GM10266 (cell line): ENCODE measurements around the gene RNF8.
A peak's percentile ranks its signal among the peaks of the same experiment; 100 is the strongest.

Experiments
- DNase-seq: peaks from one replicate; pipeline ENCODE4 v3.0.0; 2012; ENCODE audit errors: extremely low spot score
- TF ChIP-seq, protein P1 (sequence below): IDR thresholded peaks from 2 replicates; pipeline ENCODE4 v1.5.1; 2012; ENCODE audit warnings: mild to moderate bottlenecking, low read depth; ENCODE audit not compliant: control insufficient read depth, insufficient read depth; ENCODE audit errors: missing control alignments

RNF8 gene

DNA sequence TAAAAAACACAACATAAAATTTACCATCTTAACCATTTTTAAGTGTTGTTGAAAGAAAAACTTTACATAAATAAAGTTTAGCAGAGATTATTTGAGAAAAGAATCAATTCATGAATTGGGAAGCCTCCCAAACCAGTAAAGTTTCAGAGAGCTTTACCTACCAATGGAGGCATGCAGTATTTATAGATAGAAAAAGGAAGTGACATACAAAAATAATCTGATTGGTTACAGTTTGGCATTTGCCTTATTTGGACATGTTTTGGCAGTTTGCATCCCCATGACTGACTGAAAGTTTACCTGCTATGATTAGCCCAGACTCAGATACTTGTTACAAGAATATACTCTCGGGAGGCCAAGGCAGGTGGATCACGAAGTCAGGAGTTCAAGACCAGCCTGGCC lies 75.6 kb downstream of the RNF8 start:
- DNase-seq = no peak
- TF ChIP-seq, protein P1, sequence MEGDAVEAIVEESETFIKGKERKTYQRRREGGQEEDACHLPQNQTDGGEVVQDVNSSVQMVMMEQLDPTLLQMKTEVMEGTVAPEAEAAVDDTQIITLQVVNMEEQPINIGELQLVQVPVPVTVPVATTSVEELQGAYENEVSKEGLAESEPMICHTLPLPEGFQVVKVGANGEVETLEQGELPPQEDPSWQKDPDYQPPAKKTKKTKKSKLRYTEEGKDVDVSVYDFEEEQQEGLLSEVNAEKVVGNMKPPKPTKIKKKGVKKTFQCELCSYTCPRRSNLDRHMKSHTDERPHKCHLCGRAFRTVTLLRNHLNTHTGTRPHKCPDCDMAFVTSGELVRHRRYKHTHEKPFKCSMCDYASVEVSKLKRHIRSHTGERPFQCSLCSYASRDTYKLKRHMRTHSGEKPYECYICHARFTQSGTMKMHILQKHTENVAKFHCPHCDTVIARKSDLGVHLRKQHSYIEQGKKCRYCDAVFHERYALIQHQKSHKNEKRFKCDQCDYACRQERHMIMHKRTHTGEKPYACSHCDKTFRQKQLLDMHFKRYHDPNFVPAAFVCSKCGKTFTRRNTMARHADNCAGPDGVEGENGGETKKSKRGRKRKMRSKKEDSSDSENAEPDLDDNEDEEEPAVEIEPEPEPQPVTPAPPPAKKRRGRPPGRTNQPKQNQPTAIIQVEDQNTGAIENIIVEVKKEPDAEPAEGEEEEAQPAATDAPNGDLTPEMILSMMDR = no peak

DNA sequence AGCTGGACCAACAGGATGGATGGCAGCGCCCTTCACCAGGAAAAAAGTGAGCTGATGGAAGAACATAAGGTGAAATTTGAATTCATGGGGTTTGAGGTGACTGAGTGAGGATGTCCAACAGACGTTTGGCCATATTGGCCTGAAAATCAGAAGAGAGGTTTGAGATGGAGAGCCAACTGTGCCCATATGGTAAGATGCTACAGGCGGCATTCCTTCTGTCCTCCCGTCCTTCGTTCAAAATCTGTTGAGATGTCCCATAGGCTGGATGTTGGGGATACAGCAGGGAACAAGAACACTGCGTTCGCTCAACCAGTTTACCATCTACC lies 78.8 kb downstream of the RNF8 start:
- DNase-seq = peak; percentile 16
- TF ChIP-seq, protein P1 = no peak

DNA sequence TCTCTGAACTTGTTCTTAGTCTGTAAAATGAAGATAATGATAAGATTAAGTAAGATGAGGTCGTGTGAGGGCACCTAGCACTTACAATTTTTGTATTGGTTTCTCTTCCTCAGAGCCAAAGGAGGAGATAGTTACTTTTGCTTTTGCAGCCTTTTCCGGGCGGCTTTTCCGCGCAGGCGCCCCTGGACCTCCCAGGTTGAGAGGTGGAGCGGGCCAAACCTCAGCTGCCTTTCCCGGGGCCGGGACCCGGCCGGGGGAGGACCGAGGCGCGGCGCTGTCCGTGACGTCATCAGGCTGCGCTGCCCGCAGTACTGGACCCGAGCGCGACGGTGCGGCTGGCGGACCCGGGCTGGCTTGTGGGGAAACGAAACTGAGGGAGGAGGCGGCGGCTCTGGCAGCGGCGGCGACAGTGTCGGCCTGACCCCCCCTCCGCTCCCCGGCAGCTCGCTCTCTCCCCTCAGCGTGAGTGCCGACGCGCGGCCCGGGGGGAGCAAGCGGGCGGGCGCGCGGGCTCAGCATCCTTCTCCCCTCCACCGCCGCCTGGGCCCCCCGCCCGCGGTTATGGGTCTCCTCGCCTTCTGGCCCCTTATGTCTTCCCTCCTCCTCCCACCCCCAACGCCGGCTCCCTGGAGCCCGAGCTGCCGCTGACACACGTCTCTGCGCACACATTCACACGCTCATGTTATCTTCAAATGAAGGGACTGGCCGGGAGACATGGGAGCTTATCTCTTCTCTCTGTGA lies 79.3 kb downstream of the RNF8 start, which contains the start of gene CMTR1:
TSS of gene CMTR1 (plus strand) at position 306 of the 741 bp plus-strand sequence. CDS start 2,409 bp downstream, outside the sequence.
- TF ChIP-seq, protein P1 = no peak
- DNase-seq = peak; percentile 97

DNA sequence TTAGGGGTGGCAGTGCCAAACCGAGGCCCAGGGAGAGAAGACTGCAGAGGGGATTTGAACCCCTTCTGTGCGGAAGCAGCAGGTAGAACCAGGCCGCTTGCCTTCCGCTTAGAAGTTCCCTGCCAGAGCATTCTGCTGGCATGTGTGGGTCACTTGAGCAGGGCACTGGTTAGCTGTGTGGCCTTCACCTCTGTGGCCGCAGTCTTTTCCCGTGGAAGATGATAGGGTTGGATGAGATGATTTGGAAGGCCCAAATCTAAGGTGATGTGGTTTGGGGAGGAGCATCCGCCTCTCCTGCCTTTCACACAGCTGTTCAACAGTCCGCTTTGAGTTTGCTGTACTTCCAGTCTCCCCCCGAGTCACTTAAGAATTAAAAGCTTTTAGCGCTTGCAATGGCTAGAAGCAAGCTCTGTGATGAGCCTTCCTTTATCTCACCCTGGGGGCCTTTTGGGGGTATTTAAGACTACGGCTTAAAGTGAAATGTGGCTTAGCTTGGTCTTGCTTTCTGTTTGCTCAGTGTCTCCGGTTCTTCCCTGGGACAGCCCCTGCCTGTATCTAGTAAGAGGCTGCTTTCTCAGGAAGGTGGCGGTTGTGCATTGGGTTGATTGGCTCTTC lies 80.0 kb downstream of the RNF8 start:
- peak; percentile 76 for DNase-seq
- TF ChIP-seq, protein P1 = no peak

DNA sequence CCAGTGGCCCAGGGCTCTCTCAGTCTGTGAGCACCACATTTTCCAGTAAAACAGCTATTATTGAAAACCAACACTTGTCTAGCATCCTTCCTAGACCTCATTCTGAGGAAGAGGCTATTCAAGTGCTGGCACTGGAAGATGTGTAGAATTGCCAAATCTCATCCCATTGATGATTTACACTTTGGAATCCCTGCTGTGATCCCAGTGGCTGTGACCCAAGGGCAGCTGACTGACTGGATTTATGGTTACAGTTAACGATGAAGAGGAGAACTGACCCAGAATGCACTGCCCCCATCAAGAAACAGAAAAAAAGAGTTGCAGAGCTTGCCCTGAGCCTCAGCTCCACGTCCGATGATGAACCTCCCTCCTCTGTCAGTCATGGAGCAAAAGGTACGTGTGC lies 81.6 kb downstream of the RNF8 start:
- no peak for DNase-seq
- TF ChIP-seq, protein P1 = no peak

DNA sequence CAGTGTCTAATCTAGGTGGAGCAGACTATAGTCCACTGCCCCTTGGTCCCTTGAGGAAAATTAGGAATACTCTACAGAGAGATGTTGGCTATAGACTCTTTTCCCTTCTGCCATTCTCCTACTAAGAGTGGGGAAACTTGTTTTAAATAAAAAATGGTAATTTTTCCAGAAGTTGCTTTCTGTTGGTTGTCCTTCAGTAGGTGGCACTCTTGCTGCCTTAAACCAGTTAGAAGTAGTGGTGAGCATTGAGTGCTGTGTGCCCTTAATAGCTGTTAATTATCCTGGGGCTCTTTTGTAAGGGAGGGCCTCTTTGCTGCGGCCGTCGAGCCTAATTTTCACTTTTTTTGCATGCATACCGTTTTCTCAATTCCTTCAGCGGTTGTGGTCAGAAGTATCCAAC lies 82.0 kb downstream of the RNF8 start:
- DNase-seq = no peak
- TF ChIP-seq, protein P1 = no peak

DNA sequence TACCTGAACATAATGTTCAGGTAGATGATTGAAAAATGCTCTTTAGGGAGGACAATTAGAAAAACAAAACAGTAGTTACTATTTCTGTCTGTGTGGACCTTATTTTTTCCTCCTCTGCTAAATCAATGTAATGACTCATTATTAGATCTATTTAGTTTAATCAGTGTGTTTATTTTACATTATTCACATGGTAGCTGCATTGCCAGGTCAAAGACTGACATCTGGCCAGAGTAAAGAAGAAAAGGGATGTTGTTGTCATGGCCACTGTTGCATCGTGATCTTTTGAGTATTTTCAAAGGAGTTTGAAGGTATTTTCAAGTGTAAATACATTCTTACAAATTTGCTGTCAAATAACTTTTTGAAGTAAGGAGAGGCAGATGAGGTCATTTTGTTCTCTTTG lies 85.1 kb downstream of the RNF8 start:
- DNase-seq = no peak
- TF ChIP-seq, protein P1 = no peak
